DMS79 treated with DMSO at 0.1 percent for 48 hours (cell line): ENCODE results near the gene ABCD1.

Experiments used
- DNase-seq: peaks from one replicate; lab custom pipeline; 2025; lab: John Stamatoyannopoulos, UW

Gene ABCD1

GRCh38 chrX:153793291-153793690, 68.6 kb downstream of the ABCD1 start:
- no peak for DNase-seq
